NCI-H2171 (cell line): ENCODE data around the gene IFNA7.
"Not testable (repeated sequence)": the region's sequence is repeated elsewhere in the genome, so short reads cannot be mapped to it uniquely, and the experiment has no call there.

Source experiments
- DNase-seq: peaks from one replicate; lab custom pipeline; 2025; lab: John Stamatoyannopoulos, UW

The IFNA7 gene

DNA sequence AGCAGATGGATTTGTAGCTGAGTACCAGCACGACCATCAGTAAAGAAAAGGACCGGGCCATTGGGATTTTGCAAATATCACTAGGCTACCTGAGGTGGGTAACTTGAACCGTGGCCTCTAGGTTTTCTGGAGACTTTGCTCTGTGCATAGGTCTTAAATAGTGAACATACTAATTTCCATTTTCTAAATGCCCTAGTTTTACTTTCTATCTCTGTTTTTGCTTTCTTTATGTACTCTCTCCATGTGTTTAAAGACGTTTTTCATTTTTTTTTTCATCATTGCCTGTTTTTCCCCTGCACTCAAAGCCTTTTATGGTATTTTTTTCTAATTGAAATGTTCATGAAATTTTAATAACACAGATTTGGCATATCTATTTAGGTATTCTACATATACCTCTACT lies at the start of gene IFNA7:
Gene IFNA7, minus strand, starts transcription at position 101 of the 400 bp plus-strand sequence. Its CDS starts 40 bp downstream, at position 61.
- DNase-seq, result not testable (repeated sequence)

DNA sequence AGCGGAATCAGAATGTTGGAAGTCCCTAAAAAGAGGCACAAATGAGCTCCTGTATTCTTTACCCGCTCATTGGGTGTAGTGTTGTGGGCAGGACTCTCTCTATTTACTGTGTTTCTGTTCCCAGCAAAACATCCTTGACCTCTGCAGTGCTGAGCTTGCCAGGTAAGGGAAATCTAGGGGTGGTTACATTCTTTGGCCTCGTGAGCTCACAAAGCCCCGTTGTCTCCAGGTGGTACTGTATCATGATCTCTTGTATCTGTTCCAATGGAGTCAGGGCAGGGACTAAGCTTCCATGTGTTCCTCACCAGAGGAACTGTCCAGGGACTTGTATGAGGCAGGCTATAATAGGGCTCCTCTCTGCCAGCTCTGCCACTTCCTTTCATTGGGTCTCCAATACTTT lies 49.6 kb upstream of the IFNA7 start:
- DNase-seq, result no peak

DNA sequence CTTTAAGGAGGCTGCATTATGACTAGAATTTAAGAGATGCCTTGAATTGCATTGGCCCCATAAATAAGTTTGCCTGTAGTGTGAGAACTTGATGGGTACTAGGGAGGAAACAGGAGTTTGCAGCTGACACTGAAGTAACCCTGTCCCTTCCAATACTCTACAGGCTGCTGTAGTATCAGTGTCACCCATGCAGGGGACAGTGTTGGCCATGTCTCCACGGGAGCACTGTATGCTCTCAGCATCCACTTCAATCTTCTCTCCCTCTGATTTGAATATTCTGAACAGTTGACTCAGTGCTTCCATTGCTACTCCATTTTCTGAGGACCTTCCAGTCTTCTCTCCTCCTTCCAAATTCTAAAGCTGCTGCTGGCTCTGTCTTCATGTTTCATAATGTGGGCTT lies 49.2 kb upstream of the IFNA7 start:
- no peak for DNase-seq

DNA sequence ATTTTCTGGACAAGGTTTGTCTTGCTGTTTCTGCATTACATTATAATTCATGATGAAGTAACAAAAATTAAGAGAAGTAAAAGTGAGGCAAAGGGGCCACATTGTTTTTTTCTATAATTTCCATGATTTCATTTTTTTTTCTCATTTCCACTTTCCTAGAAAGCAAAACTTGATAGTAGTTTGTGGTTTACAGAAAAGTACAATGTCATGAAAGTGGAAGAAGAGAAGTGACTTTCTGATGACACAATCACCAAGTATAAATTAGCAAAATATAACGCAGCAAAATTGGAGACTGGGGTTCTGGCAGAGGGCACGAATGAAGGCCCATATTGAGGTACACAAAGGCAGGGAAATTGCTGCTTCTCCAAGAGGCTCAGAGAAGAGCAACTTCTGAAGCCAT lies 42.8 kb upstream of the IFNA7 start:
- DNase-seq, result no peak

DNA sequence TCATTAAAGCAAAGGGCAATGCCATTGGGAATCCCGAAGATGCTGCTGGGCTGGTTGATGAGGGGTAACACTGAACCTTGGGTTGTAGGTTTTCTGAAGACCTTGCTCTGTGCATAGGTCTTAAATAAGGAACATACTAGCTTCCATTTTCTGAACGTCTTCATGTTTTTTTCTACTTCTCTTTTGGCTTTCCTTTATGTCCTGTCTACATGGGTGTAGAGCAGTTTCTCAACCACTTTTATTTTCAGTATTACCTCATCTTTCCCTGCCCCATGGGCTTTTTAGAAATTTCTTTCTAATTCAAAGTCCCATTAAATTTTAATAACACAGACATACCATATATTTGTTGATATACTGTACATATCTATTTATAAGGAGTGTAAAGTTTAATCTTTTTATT lies 37.9 kb upstream of the IFNA7 start, which contains the start of gene IFNA14:
Gene IFNA14, minus strand, starts transcription at position 95 of the 400 bp plus-strand sequence. Its CDS starts 70 bp downstream, at position 25.
- DNase-seq, result no peak

DNA sequence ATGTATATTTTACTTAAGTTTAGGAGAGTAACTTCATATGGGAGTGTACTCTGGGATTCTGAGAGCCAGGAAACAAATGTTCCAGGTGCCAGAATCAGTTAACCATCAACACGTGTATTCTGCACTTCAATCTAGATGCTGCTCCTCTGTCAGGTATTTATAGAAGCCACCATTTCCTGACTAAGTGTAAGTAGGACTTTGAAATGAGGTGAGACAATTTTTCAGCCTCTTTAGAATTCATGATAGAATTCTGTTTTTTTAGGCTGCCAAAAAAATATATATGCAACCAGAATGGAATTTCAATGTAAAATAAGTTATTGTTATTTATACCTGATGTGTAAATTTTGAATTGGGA lies 34.3 kb upstream of the IFNA7 start:
- not testable (repeated sequence) for DNase-seq

DNA sequence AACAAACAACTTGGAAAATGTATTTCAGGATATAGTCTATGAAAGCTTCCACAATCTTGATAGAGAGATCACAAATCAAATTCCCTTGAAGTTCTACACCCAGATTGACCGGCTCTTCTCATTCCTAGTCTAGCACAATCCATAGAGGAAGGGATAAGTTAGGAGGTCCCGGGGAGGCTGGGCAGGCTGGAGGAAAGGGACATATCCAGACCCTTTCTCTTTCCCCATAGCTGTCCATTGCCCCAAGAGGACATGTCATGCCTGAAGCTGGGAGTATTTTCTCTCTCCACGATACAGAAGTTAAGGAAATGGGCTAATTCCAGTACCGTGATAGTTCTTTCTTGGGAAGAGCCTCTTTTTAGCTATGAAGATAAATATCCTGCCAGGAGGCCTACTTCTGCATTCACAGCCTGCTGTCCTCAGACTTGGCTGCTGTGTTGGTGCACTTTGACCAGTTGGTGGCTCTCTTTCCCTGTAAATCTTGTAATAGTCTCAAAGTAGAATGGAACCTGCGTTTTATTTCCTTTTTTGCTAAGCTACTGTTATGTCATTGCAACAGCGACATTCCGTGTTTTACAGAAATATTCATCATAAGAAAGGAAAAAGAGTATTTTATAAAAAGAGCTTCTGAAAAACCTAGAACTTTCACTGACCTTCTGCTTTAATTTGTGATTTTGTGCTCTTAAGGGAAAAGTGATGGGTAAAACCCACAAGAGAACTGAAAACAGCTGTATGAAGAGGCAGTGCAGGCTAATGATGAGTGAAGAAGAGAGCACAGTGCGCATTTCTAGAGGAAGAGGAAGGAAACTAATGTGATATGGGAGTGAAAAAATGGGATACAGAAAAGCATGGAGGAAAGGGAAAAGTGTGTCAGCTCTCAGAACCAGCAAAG lies 33.7 kb upstream of the IFNA7 start:
- not testable (repeated sequence) for DNase-seq

DNA sequence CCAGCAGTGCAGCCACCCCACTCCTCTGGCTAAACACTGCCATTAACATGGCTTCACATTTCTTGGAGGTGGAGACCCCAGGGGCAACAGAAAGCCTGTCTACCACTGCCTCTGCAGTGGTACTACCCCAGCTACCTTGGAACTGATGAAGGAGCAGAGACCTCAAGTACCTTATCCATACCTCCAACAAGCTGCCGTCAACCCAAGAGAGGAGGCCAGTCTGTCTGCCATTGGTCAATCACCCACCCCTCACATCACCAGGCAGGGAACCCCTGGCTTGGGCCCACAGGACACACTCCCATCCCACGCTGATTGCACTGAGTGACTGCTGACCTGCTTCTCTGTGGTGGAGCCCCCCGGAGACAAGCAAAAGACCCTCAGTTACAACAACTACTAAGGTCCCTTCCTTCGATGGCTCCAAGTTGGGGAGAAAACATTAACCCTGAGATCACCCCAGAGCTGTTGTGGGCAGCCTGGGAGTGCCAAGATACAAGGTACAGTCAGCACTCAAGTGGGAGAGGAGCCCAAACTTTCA lies 32.2 kb upstream of the IFNA7 start:
- no peak for DNase-seq

DNA sequence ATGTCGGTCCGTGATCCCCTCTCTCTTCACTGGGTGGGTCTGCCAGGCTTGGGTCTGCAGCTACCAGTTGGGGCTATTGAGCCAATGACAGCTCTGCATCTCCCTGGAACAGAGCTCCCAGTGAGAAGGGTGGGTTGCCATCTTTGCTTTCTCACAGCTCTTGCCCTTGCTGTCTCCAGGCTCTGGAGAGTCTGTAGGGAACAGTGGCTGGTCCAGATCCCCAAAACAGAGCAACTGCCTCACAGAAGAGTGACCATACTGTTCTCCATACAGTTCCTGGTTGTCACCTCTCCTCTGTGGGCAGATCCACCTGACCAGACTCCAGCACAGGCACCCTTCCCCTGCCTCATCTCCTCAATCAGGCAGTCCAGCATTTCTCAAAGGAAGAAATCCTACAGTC lies 31.3 kb upstream of the IFNA7 start:
- DNase-seq, result no peak

DNA sequence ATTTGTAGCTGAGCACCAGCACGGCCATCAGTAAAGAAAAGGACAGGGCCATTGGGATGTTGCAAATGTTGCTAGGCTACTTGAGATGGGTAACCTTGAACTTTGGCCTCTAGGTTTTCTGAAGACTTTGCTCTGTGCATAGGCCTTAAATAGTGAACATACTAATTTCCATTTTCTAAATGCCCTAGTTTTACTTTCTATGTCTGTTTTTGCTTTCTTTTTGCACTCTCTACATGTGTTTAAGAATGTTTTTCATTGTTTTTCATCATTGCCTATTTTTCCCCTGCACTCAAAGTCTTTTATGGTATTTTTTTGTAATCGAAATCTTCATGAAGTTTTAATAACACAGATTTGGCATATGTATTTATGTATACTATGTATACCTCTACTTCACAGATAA lies 26.1 kb upstream of the IFNA7 start, which contains the start of gene IFNA17:
Gene IFNA17, minus strand, starts transcription at position 101 of the 400 bp plus-strand sequence. Its CDS starts 49 bp downstream, at position 52.
- DNase-seq, result no peak

DNA sequence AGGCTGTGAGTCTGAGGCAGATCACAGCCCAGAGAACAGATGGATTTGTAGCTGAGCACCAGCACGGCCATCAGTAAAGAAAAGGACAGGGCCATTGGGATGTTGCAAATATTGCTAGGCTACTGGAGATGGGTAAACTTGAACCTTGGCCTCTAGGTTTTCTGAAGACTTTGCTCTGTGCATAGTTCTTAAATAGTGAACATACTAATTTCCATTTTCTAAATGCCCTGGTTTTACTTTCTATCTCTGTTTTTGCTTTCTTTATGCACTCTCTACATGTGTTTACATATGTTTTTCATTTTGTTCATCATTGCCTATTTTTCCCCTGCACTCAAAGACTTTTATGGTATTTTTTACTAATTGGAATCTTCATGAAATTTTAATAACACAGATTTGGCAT lies 15.2 kb upstream of the IFNA7 start, which contains the start of gene IFNA16:
Gene IFNA16, minus strand, starts transcription at position 101 of the 400 bp plus-strand sequence. Its CDS starts 6 bp downstream, at position 95.
- not testable (repeated sequence) for DNase-seq

DNA sequence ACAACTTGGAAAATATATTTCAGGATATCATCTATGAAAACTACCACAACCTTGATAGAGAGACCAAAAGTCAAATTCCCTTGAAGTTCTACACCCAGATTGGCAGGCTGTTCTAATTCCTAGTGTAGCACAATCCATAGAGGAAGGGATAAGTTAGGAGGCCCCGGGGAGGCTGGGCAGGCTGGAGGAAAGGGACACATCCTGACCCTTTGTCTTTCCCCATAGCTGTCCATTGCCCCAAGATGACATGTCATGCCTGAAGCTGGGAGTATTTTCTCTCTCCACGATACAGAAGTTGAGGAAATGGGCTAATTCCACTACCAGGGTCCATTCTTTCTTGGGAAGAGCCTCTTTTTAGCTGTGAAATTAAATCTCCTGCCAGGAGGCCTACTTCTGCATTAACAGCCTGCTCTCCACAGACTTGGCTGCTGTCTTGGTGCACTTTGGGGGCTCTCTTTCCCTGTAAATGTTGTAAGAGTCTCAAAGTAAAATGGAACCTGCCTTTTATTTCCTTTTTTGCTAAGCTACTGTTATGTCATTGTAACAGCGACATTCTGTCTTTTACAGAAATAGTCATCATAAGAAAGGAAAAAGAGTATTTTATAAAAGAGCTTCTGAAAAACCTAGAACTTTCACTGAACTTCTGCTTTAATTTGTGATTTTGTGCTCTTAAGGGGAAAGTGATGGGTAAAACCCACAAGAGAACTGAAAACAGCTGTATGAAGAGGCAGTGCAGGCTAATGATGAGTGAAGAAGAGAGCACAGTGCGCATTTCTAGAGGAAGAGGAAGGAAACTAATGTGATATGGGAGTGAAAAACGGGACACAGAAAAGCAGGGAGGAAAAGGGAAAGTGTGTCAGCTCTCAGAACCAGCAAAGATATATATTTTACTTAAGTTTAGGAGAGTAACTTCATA lies 11.7 kb upstream of the IFNA7 start:
- DNase-seq, result not testable (repeated sequence)

DNA sequence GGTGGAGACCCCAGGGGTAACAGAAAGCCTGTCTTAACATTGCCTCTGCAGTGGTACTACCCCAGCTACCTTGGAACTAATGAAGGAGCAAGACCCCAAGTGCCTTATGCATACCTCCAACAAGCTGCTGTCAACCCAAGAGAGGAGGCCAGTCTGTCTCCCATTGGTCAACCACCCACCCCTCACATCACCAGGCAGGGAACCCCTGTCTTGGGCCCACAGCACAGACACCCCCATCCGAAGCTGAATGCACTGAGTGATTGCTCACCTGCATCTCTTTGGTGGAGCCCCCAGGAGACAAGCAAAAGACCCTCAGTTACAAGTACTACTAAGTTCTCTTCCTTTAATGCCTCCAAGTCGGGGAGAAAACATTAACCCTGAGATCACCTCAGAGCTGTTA lies 10.2 kb upstream of the IFNA7 start:
- DNase-seq, result not testable (repeated sequence)

DNA sequence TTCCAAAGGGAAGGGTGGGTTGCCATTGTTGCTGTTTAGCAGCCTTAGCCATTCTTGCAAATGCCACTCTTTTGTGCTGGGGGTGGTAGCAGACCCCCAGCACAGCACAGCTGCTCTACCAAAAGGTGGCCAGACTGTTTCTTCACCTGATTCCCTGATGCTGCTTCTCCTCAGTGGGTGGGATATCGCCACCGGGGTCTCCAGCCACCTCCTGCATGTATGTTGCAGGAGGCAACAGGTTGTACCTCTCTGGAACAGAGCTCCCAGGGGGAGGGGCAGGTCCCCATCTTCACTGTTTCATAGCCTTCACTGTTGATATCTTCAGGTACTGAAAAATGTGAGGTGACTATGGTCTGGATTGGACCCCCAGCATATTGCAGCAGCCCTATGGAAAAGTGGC lies 8.8 kb upstream of the IFNA7 start:
- DNase-seq, result not testable (repeated sequence)

DNA sequence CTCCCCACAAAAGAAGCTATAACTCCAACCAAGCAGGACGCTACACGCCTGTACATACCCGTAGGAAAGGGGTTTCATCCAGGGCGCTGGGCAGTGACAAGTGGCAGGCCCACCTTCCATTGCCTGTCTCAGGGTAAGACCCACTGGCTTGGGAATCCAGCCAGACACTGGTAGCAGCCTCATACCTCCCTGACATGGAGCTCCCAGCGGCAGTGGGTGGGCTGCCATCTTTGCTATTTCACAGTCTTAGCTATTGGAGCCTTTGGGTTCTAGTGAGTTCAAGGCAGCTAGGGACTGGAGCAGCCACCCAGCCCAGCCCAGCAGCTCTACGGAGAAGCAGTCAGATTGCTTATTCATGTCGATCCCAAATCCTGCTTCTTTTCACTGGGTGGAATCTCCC lies 8.3 kb upstream of the IFNA7 start:
- no peak for DNase-seq

DNA sequence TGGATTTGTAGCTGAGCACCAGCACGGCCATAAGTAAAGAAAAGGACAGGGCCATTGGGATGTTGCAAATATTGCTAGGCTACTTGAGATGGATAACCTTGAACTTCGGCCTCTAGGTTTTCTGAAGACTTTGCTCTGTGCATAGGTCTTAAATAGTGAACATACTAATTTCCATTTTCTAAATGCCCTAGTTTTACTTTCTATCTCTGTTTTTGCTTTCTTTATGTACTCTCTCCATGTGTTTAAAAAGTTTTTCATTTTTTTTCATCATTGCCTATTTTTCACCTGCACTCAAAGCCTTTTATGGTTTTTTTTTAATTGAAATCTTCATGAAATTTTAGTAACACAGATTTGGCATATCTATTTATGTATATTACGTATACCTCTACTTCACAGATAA lies 5.0 kb upstream of the IFNA7 start, which contains the start of gene IFNA10:
Gene IFNA10, minus strand, starts transcription at position 101 of the 400 bp plus-strand sequence. Its CDS starts 46 bp downstream, at position 55.
- not testable (repeated sequence) for DNase-seq

DNA sequence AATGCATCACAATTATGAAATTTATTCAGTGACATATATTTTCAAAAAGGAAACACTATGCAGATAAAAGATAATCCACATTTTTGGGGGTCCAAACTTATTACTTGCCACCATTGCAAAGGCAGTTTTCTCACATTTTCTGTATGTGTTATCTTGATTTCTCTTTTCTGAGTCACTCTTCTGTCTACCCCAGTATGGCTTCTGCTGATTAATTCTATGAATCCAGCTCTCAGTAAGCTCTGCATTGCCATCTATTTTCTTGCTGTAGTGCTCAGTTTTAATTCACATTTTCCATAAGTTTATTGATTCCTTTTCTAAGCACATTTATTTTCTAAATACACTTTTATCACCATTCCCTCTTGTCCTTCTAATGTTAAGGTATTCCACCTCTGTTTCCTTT lies 3.2 kb upstream of the IFNA7 start:
- DNase-seq, result no peak

DNA sequence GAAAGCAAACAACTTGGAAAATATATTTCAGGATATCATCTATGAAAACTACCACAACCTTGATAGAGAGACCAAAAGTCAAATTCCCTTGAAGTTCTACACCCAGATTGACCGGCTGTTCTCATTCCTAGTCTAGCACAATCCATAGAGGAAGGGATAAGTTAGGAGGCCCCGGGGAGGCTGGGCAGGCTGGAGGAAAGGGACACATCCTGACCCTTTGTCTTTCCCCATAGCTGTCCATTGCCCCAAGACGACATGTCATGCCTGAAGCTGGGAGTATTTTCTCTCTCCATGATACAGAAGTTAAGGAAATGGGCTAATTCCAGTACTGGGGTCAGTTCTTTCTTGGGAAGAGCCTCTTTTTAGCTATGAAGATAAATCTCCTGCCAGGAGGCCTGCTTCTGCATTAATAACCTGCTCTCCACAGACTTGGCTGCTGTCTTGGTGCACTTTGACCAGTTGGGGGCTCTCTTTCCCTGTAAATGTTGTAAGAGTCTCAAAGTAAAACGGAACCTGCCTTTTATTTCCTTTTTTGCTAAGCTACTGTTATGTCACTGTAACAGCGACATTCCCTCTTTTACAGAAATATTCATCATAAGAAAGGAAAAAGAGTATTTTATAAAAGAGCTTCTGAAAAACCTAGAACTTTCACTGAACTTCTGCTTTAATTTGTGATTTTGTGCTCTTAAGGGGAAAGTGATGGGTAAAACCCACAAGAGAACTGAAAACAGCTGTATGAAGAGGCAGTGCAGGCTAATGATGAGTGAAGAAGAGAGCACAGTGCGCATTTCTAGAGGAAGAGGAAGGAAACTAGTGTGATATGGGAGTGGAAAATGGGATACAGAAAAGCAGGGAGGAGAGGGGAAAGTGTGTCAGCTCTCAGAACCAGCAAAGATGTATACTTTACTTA lies 6.9 kb downstream of the IFNA7 start:
- not testable (repeated sequence) for DNase-seq

DNA sequence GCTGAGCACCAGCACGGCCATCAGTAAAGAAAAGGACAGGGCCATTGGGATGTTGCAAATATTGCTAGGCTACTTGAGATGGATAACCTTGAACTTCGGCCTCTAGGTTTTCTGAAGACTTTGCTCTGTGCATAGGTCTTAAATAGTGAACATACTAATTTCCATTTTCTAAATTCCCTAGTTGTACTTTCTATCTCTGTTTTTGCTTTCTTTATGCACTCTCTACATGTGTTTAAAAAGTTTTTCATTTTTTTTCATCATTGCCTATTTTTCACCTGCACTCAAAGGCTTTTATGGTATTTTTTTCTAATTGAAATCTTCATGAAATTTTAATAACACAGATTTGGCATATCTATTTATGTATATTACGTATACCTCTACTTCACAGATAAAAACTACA lies 14.5 kb downstream of the IFNA7 start, which contains the start of gene IFNA4:
Gene IFNA4, minus strand, starts transcription at position 101 of the 400 bp plus-strand sequence. Its CDS starts 56 bp downstream, at position 45.
- not testable (repeated sequence) for DNase-seq
